ENCODE data around the gene CLIP2. TPM values are rescaled to one million over a fixed set of nuclear protein-coding genes. Genes with fewer than 3 reads are reported as not detected.

CLIP2 gene
- total and polyA plus RNA-seq, 12 donors: 4.5 to 11.3 (median 6.6) TPM

- WGBS, 2 donors: 62 to 66% methylated on average over 6 of the region's 6 CpGs
- intact Hi-C loops (cut with DNase I): no loop called here
- Histone ChIP-seq H3K9me3 (no peaks in the 10 kb centered on the region), H3K4me1 (peaks cover 12 to 52% (median 35%) of the 10 kb centered on the region in 9 donors), H3K27me3 (no peaks in the 10 kb centered on the region), H3K4me3 (no peak overlapping the region), H3K36me3 (no peaks in the 10 kb centered on the region), H3K27ac (no peak overlapping the region)
- no peak for ATAC-seq
- no peak for DNase-seq
- TF ChIP-seq CTCF (IDR thresholded peaks at IDR 0.05): peak in 8 of 9 donors; percentile 7 to 54 (median 46)
These were observed 13.8 kb upstream of the CLIP2 start for GRCh38 chr7:74275401-74275881.

GRCh38 chr7:74277636-74278035, 11.6 kb upstream of the CLIP2 start:
- Histone ChIP-seq H3K4me3 (no peak overlapping the region), H3K27me3 (no peaks in the 10 kb centered on the region), H3K9me3 (no peaks in the 10 kb centered on the region), H3K4me1 (peaks cover 10 to 32% (median 19%) of the 10 kb centered on the region in 9 donors), H3K36me3 (no peaks in the 10 kb centered on the region), H3K27ac (no peak overlapping the region)
- intact Hi-C loops (cut with DNase I): no loop called here
- ATAC-seq: no peak
- no peak for DNase-seq
- no peak for TF ChIP-seq CTCF (IDR thresholded peaks at IDR 0.05)
- WGBS, 2 donors: 97 to 98% methylated on average over 4 of the region's 4 CpGs

- no peaks in the 10 kb centered on the region for H3K36me3 ChIP-seq
- no peak for DNase-seq
- ATAC-seq: no peak
- H3K27me3 ChIP-seq: no peaks in the 10 kb centered on the region
- H3K4me3 ChIP-seq: no peak overlapping the region
- intact Hi-C loops (cut with DNase I): no loop called here
- 90 to 94% methylated on average over 8 of the region's 8 CpGs for WGBS, 2 donors
- peak overlapping the region in 2 of 10 donors; percentile 79 to 88 for H3K27ac ChIP-seq
- no peak for TF ChIP-seq CTCF (IDR thresholded peaks at IDR 0.05)
- no peaks in the 10 kb centered on the region for H3K9me3 ChIP-seq
- H3K4me1 ChIP-seq: peaks cover 9 to 22% (median 12%) of the 10 kb centered on the region in 9 donors
These were observed 8.2 kb upstream of the CLIP2 start for GRCh38 chr7:74280985-74281384.

- WGBS, 2 donors: 91% methylated on average over 14 of the region's 14 CpGs
- H3K4me1 ChIP-seq: peaks cover 9 to 23% (median 12%) of the 10 kb centered on the region in 9 donors
- intact Hi-C loops (cut with DNase I): no loop called here
These were observed 6.3 kb upstream of the CLIP2 start for GRCh38 chr7:74282748-74283459.

More at GRCh38 chr7:74282748-74283459, 6.3 kb upstream of the CLIP2 start:
- no peaks in the 10 kb centered on the region for H3K9me3 ChIP-seq
- H3K27me3 ChIP-seq: no peaks in the 10 kb centered on the region
- H3K27ac ChIP-seq: no peak overlapping the region
- ATAC-seq (no peak), DNase-seq (no peak)
- H3K4me3 ChIP-seq: no peak overlapping the region
- TF ChIP-seq CTCF (IDR thresholded peaks at IDR 0.05): no peak
- H3K36me3 ChIP-seq: no peaks in the 10 kb centered on the region

Data from heart right ventricle (tissue), 16 donors.